GM18505 (cell line): Measurements from ENCODE around the gene CENATAC.
"Not testable (repeated sequence)": the region's sequence is repeated elsewhere in the genome, so short reads cannot be mapped to it uniquely, and the experiment has no call there.

Experiments
- ATAC-seq: cut with Tn5 transposase; IDR thresholded peaks from one replicate; pipeline ENCODE4 v1.9.1; 2021; ENCODE audit not compliant: unreplicated experiment
- POLR2A ChIP-seq: IDR thresholded peaks from 4 replicates; pipeline ENCODE4 v1.6.1; 2011; ENCODE audit warnings: borderline replicate concordance; ENCODE audit not compliant: insufficient read depth, insufficient read length; ENCODE audit errors: extremely low read depth

The CENATAC gene

DNA sequence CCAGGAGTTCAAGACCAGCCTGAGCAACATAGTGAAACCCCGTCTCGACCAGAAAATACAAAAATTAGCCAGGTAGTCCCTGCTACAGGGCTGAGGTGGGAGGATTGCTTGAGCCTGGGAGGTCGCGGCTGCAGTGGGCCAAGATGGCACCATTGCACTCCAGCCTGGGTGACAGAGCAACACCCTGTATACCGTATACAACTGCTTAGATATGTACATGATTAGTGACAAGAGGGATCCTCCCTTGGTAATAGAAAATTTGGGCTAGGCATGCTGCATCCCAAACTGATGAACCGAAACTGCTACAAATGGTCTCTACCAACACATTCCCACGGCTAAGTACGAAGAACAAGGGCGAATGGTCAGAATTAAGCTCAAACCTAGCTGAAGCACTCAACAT is 45.0 kb downstream of the CENATAC start:
- no peak for TF ChIP-seq POLR2A
- no peak for ATAC-seq

DNA sequence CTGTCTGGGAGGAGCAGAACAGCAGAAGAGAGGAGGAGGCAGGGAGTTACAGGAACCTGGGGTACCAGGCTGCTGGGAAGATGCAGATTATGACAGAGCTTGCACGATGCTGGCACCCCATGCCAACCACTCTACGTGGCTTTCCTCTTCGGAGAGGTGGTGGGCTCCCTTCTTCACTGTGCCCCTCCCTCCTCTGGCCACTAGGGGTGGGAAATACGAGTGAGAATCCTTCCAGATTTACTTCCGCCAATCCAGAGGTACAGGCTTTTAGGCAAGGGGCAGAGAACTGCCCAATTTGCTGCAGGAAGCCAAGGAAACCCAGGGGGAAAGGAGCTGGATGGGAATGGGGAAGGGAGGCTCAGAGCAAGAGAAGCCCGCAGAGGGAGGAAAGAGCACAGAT is 46.8 kb downstream of the CENATAC start:
- ATAC-seq, result no peak

DNA sequence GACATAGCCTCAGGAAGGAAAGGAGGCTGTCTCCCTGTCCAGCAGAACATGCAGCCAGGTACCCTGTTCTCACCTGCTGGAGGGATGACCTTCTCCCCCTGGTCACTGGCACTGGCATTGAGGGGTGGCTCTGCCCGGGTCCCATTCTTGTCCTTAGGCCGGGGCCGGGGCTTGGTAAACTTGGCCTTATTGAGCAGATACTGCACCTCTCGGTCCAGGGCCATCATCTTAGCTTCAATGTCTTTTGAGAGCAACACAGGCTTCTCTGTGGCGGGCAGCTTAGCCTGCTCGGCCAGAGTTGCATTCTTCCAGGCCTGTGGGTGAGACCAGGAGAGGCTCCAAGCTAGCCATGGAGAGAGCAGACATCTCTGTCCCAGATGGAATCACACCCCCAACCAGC is 48.6 kb downstream of the CENATAC start:
- TF ChIP-seq POLR2A, result no peak
- no peak for ATAC-seq

More for the DNA sequence above, 46.8 kb downstream of the CENATAC start:
- TF ChIP-seq POLR2A, result no peak

DNA sequence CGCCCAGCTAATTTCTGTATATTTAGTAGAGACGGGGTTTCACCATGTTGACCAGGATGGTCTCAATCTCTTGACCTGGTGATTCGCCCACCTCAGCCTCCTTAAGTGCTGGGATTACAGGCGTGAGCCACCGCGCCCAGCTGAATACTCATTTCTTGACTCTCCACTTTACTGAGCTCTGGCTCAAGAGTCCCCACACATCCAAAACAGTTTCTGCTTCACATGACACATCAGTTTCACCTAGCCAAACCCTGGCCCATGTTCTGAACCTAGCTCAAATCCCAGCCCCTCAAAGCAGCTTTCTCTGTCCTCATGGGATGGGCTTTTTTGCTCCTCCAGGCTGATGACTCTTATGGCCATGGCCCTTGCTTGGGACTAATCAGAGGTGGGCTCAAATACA is 49.3 kb downstream of the CENATAC start:
- no peak for TF ChIP-seq POLR2A
- ATAC-seq, result no peak

DNA sequence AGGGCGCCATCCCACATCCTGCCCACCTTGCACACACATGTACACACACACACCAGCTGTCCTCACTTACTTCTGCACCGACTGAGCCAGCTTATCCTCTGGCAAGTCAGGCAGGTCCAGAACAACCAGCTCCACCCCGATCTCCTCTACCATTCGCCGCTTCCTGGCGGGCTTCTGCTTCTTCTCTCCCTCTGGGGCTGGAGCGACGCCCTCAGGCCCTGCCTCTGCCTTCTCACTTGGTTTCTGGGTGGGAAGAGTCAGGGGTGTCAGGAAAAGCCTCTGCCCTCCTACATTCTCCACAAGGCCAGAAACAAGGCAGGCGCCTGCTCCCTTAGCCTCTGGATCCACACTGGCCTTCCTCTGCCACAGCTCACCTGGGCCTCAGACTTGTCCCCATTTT is 50.7 kb downstream of the CENATAC start:
- no peak for TF ChIP-seq POLR2A
- ATAC-seq, result no peak

DNA sequence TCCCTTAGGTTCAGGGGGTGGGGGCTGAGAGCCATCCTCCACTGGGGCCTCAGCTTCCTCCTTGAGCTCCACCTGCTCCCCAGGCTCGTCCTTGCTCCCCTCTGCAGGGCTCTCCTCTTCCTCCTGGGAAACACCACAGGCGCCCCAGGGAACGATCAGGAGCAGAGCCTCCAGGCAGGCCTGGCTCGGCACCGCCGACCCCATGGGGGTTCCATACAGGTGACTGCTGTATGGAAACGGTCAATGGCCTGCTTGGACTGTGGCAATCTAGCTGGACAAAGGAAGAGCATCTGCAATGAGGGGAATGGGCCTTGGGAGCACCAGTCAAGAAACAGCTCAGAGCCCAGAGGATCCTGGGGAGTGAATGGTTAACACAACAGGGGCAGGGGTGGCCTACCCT is 51.1 kb downstream of the CENATAC start:
- ATAC-seq, result no peak
- no peak for TF ChIP-seq POLR2A

DNA sequence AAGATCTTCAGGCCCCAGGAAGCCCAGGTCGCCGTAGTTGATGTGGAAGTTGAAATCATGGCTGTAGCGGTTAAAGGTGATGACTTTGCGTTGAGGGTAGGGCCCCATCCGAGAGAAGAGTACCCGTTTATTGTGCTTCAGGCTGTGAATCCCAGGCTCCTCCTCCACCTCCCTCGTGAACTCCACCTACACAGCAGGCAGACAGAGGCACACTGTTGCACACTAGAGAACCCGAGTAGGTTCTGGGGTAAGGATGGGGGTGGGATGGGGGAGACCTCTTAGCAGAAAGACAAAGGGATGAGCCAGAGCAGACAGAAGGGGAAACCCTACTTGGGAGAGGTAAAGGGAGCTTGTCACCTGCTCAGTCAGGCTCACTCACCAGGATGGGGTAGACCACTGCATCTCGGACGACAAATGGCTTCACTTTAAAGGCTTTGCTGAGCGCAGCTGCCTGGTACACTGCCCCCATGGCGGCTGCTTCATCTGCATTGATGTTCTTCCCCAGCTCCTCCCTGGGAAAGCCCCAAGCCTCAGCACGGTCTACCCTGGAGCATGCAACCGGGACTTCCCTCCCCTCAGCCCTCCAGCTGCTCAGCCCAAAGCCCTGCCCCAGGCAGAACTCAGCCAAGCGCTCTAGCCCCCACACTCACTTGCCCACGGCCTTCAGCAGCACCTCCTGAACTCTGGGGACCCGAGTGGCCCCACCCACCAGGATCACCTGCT is 53.7 kb downstream of the CENATAC start:
- TF ChIP-seq POLR2A, result peak; percentile 61
- ATAC-seq, result no peak

DNA sequence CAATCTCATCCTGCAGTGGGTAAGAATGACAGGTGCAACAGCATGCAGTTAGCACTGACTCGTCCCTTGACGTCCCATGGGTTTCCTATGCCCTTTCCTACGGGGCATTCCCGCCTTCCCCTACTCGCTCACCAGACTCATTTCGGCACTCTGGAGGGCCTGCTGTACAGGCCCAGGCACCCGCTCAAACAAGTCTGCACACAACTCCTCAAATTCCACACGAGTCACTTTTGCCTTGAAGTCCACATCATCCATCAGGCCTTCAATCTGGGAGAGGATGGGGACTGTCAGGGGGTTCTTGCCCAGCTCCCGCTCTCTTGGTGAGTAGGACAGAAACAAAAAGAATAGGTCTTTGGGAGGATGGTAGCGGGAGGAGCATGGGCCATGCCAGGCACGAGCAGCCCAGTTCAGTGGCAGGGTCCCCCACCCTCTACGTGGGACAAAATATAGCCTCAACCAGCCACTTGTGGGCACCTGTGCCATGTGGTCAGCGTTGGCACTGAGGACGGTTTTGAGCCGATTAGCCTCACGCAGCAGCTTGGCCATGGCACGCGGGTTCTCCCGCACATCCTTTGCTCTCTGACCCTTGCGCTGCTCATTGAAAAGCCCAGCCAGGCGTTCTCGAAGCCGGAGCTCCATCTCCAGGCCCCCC is 54.4 kb downstream of the CENATAC start:
- TF ChIP-seq POLR2A, result no peak
- ATAC-seq, result no peak

DNA sequence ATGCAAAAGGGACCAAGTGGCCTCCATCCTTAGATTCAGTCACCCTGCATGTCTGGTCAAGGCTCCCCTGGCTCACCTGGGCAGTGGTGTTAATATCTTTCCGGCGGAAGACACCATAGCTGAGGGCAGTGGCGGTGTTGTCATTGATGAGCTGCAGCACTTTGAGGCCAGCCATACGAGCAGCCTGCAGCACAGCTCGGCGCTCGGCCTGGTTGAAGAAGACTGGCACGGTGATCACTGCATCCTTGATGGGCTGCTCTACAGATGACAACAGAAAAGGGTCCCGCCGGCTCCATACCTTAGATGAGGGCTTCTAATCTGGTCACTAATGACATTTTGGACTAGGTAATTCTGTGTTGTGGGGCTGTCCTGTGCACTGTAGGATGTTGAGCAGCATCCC is 56.5 kb downstream of the CENATAC start:
- TF ChIP-seq POLR2A, result no peak
- ATAC-seq, result no peak

DNA sequence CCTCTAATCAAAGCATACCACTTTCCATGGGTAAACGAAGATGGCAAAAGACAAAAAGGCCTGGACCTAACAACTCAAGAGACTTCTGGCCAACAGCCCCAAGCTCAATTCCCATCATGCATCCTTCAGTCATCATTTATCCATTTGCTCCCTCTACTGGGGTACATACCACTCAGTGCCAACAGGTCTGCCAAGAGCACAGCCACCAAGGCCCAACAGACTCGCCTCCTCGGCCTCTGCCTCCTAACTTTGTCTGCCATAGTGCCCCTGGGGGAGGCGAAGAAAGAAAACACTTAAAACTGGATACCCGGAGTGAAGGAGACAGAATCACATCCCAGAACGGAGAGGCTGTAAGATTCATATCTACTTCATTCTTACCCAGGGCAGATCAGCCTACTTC is 58.0 kb downstream of the CENATAC start:
- ATAC-seq, result no peak
- no peak for TF ChIP-seq POLR2A

DNA sequence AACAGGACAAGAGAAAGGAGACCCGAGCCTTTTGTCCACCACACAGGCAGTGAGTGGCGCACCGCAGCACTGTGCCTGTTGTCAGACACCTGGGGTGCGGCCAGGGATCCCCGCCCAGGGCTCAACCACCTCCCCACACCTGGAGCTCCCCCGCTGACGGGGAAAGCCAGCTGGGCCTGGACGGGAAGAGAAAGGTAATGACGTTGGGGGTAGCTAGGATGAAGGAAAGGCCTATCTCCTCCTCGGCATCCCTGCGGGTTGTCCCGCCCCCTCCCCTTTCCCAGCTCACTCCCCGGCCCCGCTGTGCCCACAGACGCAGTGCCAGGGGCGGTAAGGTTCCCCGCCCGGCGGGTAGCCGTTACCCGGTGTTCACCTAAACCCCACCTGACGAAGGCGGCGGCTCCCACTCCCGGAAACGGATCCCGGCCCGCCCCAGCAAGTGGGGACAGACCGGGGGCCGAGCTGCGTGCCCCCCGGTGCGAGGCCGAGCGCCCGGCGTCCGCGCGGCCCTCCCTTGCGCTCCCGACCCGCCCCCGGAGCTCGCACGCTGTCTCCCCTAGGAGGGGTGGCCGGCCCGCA is 58.6 kb downstream of the CENATAC start:
- no peak for TF ChIP-seq POLR2A
- ATAC-seq, result peak; percentile 4

DNA sequence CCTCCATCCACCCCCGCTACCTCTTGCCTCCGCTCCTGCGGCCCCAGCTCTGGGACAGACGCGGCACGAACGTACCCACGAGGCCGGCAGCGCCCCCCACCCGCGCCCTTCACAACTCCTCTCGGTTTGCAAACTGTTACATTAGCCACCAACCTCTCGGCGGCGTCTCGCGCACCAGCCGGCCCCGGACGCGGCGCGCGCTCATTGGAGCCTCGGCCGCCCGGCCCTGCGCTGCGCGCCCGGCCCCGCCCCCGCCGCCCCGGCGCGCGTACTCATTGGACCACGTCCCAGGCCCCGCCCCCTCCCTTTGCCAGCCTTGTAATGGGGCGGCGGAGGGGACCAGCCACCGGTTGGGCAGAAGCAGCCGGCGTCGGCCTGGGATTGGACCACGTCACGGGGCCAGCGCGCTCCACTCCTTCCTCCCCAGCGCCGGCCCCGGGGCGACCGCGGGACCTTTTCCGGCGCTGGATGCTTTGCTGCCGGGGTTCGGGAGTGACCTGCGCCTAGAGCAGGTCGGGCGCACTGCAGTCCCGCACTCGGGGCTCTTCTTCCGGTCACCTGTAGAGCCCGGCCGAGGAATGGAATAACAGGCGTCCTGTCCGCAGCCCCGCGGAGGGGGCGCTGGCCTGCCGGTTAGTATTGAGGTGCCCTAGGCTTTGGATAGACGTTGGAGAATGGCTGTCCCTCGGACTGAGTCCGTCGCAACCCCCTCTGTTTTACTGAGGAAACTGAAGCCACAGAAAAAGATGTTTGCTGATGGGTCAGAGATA is 59.2 kb downstream of the CENATAC start, which contains the start of gene HYOU1:
TSS of gene HYOU1 (minus strand) at position 206 of the 770 bp plus-strand sequence. CDS start 1,045 bp downstream, outside the sequence.
- TF ChIP-seq POLR2A, result peak; percentile 84
- peak; percentile 92 for ATAC-seq

DNA sequence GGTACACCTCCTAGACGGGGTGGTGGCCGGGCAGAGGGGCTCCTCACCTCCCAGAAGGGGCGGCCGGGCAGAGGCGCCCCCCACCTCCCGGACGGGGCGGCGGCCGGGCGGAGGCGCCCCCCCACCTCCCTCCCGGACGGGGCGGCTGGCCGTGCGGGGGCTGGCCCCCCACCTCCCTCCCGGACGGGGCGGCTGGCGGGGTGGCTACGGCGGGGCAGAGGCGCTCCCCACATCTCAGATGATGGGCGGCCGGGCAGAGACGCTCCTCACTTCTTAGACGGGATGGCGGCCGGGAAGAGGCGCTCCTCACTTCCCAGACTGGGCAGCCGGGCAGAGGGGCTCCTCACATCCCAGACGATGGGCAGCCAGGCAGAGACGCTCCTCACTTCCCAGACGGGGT is 61.2 kb downstream of the CENATAC start:
- ATAC-seq, result not testable (repeated sequence)
